Measurements from ENCODE around the gene SNAP47. TPM values are rescaled to one million over a fixed set of nuclear protein-coding genes. Genes with fewer than 3 reads are reported as not detected.

SNAP47 gene
- polyA plus RNA-seq, 1 donor (not counting 4 experiments of a cell fraction or from before 2014, with no cell fraction given), result 24.8 TPM

DNA sequence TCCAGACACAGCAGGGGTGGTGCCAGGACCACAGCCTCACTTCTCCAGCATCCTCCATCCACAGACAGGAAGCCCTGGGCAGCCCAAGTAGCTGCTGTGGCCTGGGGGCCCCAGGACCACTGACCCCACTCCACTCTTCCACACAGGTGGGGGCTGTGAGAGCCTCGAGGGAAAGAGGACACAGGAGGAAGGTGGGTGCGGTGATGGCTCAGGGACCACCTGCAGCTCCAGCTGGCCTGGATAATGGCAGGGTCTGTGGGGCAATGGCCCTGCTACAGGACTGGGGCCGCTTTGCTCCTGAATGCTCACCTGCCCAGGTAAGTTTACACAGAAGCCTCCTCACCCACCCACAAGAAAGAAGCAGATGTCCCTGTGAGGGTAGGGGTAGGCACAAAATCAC lies 61.9 kb downstream of the SNAP47 start:
- DNase-seq (ENCODE audit: low read depth, low spot score) (no peak), FAIRE-seq (no peak)
- Histone ChIP-seq H3K9me3 (ENCODE audit: control insufficient read depth, low read depth, low read length) (no peaks in the 10 kb centered on the region), H3K4me1 (ENCODE audit: control insufficient read depth, extremely low read depth, insufficient read depth, low read length) (peaks cover 3% of the 10 kb centered on the region), H3K36me3 (ENCODE audit: control insufficient read depth in 2 of 2, extremely low read depth in 1 of 2, insufficient read depth in 2 of 2, low read length in 2 of 2) (no peaks in the 10 kb centered on the region), H3K27ac (ENCODE audit: control insufficient read depth, insufficient read depth, low read length) (no peak overlapping the region), H3K9ac (ENCODE audit: control insufficient read depth, extremely low read depth, insufficient read depth, low read length) (no peak overlapping the region), H3K4me3 (ENCODE audit: control insufficient read depth in 2 of 3, extremely low read depth in 1 of 3, insufficient read depth in 2 of 3, low read depth in 1 of 3, low read length in 3 of 3) (no peak overlapping the region), H4K20me1 (ENCODE audit: control insufficient read depth, extremely low read depth, insufficient read depth, low read length) (no peaks in the 10 kb centered on the region), H3K9me1 (ENCODE audit: control insufficient read depth, extremely low read depth, insufficient read depth, low read length) (no peaks in the 10 kb centered on the region), H2AFZ (ENCODE audit: control insufficient read depth, low read length) (no peak overlapping the region), H3K4me2 (ENCODE audit: control insufficient read depth, extremely low read depth, insufficient read depth, low read depth, low read length) (no peak overlapping the region), H3K79me2 (ENCODE audit: control insufficient read depth, insufficient read depth, low read length) (no peaks in the 10 kb centered on the region), H3K27me3 (ENCODE audit: control insufficient read depth, extremely low read depth, insufficient read depth, low read length) (peaks cover 17% of the 10 kb centered on the region)
- dilution Hi-C loops (cut with MboI; ENCODE audit: extremely low pct_ligation_motif_present, low sequenced_read_pairs), result loop anchor here (10.0 kb wide), 1 partner anchor 128 kb away; no protein-coding TSS in a partner anchor
- TF ChIP-seq CTCF (optimal IDR thresholded peaks at IDR 0.05 in 1 of 3, IDR thresholded peaks at IDR 0.05 in 1 of 3, conservative IDR thresholded peaks at IDR 0.05 in 1 of 3; ENCODE audit: extremely low read depth in 1 of 3, insufficient read depth in 2 of 3, low read length in 3 of 3), result no peak
- no peak for TF ChIP-seq EZH2 (IDR thresholded peaks at IDR 0.05; ENCODE audit: low read length)

GRCh38 chr1:227797625-227798024 lies 62.4 kb downstream of the SNAP47 start:
- Histone ChIP-seq H3K9ac (ENCODE audit: control insufficient read depth, extremely low read depth, insufficient read depth, low read length) (no peak overlapping the region), H3K36me3 (ENCODE audit: control insufficient read depth in 2 of 2, extremely low read depth in 1 of 2, insufficient read depth in 2 of 2, low read length in 2 of 2) (no peaks in the 10 kb centered on the region), H3K4me2 (ENCODE audit: control insufficient read depth, extremely low read depth, insufficient read depth, low read depth, low read length) (no peak overlapping the region), H3K9me1 (ENCODE audit: control insufficient read depth, extremely low read depth, insufficient read depth, low read length) (no peaks in the 10 kb centered on the region), H3K4me1 (ENCODE audit: control insufficient read depth, extremely low read depth, insufficient read depth, low read length) (peaks cover 3% of the 10 kb centered on the region), H2AFZ (ENCODE audit: control insufficient read depth, low read length) (no peak overlapping the region), H3K27me3 (ENCODE audit: control insufficient read depth, extremely low read depth, insufficient read depth, low read length) (peaks cover 17% of the 10 kb centered on the region), H3K4me3 (ENCODE audit: control insufficient read depth in 2 of 3, extremely low read depth in 1 of 3, insufficient read depth in 2 of 3, low read depth in 1 of 3, low read length in 3 of 3) (no peak overlapping the region), H3K27ac (ENCODE audit: control insufficient read depth, insufficient read depth, low read length) (no peak overlapping the region), H3K9me3 (ENCODE audit: control insufficient read depth, low read depth, low read length) (no peaks in the 10 kb centered on the region), H3K79me2 (ENCODE audit: control insufficient read depth, insufficient read depth, low read length) (no peaks in the 10 kb centered on the region), H4K20me1 (ENCODE audit: control insufficient read depth, extremely low read depth, insufficient read depth, low read length) (no peaks in the 10 kb centered on the region)
- TF ChIP-seq CTCF (optimal IDR thresholded peaks at IDR 0.05 in 1 of 3, IDR thresholded peaks at IDR 0.05 in 1 of 3, conservative IDR thresholded peaks at IDR 0.05 in 1 of 3; ENCODE audit: extremely low read depth in 1 of 3, insufficient read depth in 2 of 3, low read length in 3 of 3) (no peak), EZH2 (IDR thresholded peaks at IDR 0.05; ENCODE audit: low read length) (no peak)
- dilution Hi-C loops (cut with MboI; ENCODE audit: extremely low pct_ligation_motif_present, low sequenced_read_pairs), result loop anchor here (10.0 kb wide), 1 partner anchor 127 kb away; no protein-coding TSS in a partner anchor
- no peak for FAIRE-seq
- no peak for DNase-seq (ENCODE audit: low read depth, low spot score)
